ENCODE results near the gene MED25.

The MED25 gene

GRCh38 chr19:49817964-49818648 is at the start of gene MED25:
TSS of gene MED25 (plus strand) at chr19:49818289. CDS start at chr19:49818342, 53 bp downstream.
- peak; percentile 87 for DNase-seq

GRCh38 chr19:49770529-49770928 is 47.6 kb upstream of the MED25 start:
- DNase-seq = no peak

- DNase-seq = no peak
These were observed 46.4 kb upstream of the MED25 start for GRCh38 chr19:49771674-49772139.

- no peak for DNase-seq
These were observed 45.1 kb upstream of the MED25 start for GRCh38 chr19:49772850-49773432.

- DNase-seq = no peak
These were observed 44.3 kb upstream of the MED25 start for GRCh38 chr19:49773663-49774350.

- no peak for DNase-seq
These were observed 43.1 kb upstream of the MED25 start for GRCh38 chr19:49774969-49775368.

- no peak for DNase-seq
These were observed 42.2 kb upstream of the MED25 start for GRCh38 chr19:49775742-49776370.

GRCh38 chr19:49776371-49776764 is 41.7 kb upstream of the MED25 start:
- DNase-seq = no peak

- no peak for DNase-seq
These were observed 38.1 kb upstream of the MED25 start for GRCh38 chr19:49779731-49780555.

GRCh38 chr19:49780861-49781260 is 37.2 kb upstream of the MED25 start:
- no peak for DNase-seq

- no peak for DNase-seq
These were observed 36.7 kb upstream of the MED25 start for GRCh38 chr19:49781394-49781793.

GRCh38 chr19:49782515-49782914 is 35.6 kb upstream of the MED25 start:
- DNase-seq = no peak

GRCh38 chr19:49786376-49786820 is 31.7 kb upstream of the MED25 start:
- DNase-seq = no peak

- no peak for DNase-seq
These were observed 30.3 kb upstream of the MED25 start for GRCh38 chr19:49787746-49788145.

- DNase-seq = no peak
These were observed 29.2 kb upstream of the MED25 start for GRCh38 chr19:49788857-49789256.

- DNase-seq = no peak
These were observed 27.2 kb upstream of the MED25 start for GRCh38 chr19:49790866-49791265.

GRCh38 chr19:49791776-49792445 is 26.2 kb upstream of the MED25 start:
- no peak for DNase-seq

- DNase-seq = no peak
These were observed 25.1 kb upstream of the MED25 start for GRCh38 chr19:49792829-49793560.

- DNase-seq = no peak
These were observed 24.6 kb upstream of the MED25 start for GRCh38 chr19:49793561-49793840.

GRCh38 chr19:49795615-49796014 is 22.5 kb upstream of the MED25 start:
- DNase-seq = no peak

GRCh38 chr19:49798574-49798973 is 19.5 kb upstream of the MED25 start:
- DNase-seq = no peak
